ENCODE measurements around the gene PTPRZ1.

The PTPRZ1 gene

DNA sequence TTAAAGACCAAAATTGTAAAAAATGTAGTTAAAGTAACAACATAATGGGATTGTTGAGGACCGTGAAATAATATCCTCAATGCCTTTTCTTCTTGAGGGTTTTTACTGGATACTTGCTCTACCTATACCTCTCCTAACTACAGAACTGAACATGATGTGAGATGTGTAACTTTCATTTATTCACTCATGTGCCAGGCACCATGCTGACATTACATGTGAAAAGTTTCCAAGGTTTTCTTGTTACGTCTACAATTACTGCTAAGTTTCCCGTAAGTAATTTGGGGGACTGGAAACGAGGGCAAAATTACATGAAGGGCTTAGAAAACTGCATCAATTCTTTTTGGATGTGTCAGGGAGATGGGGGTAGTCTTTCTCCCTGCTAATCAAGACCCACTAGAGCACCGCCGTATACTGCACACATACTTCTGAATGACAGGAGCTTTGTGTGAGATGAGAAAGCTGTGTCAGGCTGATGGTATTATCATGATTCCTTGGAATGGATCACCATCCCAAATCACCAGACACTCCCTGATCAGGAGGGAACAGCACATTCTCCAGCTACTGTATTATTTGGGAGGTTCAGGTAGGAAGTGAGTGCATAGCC, 41.8 kb downstream of the PTPRZ1 start:
- TF ChIP-seq, protein P1, sequence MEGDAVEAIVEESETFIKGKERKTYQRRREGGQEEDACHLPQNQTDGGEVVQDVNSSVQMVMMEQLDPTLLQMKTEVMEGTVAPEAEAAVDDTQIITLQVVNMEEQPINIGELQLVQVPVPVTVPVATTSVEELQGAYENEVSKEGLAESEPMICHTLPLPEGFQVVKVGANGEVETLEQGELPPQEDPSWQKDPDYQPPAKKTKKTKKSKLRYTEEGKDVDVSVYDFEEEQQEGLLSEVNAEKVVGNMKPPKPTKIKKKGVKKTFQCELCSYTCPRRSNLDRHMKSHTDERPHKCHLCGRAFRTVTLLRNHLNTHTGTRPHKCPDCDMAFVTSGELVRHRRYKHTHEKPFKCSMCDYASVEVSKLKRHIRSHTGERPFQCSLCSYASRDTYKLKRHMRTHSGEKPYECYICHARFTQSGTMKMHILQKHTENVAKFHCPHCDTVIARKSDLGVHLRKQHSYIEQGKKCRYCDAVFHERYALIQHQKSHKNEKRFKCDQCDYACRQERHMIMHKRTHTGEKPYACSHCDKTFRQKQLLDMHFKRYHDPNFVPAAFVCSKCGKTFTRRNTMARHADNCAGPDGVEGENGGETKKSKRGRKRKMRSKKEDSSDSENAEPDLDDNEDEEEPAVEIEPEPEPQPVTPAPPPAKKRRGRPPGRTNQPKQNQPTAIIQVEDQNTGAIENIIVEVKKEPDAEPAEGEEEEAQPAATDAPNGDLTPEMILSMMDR (IDR thresholded peaks at IDR 0.05; ENCODE audit: low read depth, low read length) = no peak
- no peak overlapping the region for H3K4me3 ChIP-seq (ENCODE audit: low read depth, low read length)
- no peak overlapping the region for H3K27ac ChIP-seq
- no peaks in the 10 kb centered on the region for H3K9me3 ChIP-seq (ENCODE audit: severe bottlenecking)
- no peaks in the 10 kb centered on the region for H3K27me3 ChIP-seq (ENCODE audit: insufficient read depth, low read depth, severe bottlenecking)
- H3K36me3 ChIP-seq = no peaks in the 10 kb centered on the region
- no peak for DNase-seq

- no peaks in the 10 kb centered on the region for H3K9me3 ChIP-seq (ENCODE audit: severe bottlenecking)
- no peak overlapping the region for H3K27ac ChIP-seq
- no peaks in the 10 kb centered on the region for H3K27me3 ChIP-seq (ENCODE audit: insufficient read depth, low read depth, severe bottlenecking)
- no peak for DNase-seq
- no peak overlapping the region for H3K4me3 ChIP-seq (ENCODE audit: low read depth, low read length)
- TF ChIP-seq, protein P1 (IDR thresholded peaks at IDR 0.05; ENCODE audit: low read depth, low read length) = no peak
- no peaks in the 10 kb centered on the region for H3K36me3 ChIP-seq
Measured at GRCh38 chr7:121916211-121916610, 43.2 kb downstream of the PTPRZ1 start.

DNA sequence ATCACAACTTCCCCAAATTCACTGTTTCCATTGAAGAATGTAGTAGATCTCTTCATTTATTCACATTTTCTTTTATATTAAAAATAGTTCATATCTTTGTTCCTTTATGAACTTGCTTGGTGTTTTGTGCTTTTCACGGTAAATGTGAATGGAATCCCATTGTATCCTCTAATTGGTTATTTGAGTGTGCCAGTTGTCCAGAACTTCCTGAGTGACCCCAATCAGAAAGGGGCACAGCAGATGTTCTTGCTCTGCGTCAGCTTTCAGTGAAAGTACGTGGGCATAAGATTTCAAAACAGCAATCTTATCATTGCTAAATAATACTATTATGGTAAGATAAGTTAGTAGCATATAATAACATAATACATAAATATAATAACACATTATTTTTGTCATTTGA, 47.0 kb downstream of the PTPRZ1 start:
- Histone ChIP-seq H3K4me3 (ENCODE audit: low read depth, low read length) (no peak overlapping the region), H3K27me3 (ENCODE audit: insufficient read depth, low read depth, severe bottlenecking) (no peaks in the 10 kb centered on the region), H3K36me3 (no peaks in the 10 kb centered on the region), H3K9me3 (ENCODE audit: severe bottlenecking) (no peaks in the 10 kb centered on the region), H3K27ac (no peak overlapping the region)
- TF ChIP-seq, protein P1 (IDR thresholded peaks at IDR 0.05; ENCODE audit: low read depth, low read length) = no peak
- no peak for DNase-seq

- TF ChIP-seq, protein P1 (IDR thresholded peaks at IDR 0.05; ENCODE audit: low read depth, low read length) = no peak
- DNase-seq = no peak
- Histone ChIP-seq H3K36me3 (no peaks in the 10 kb centered on the region), H3K27ac (no peak overlapping the region), H3K9me3 (ENCODE audit: severe bottlenecking) (no peaks in the 10 kb centered on the region), H3K27me3 (ENCODE audit: insufficient read depth, low read depth, severe bottlenecking) (no peaks in the 10 kb centered on the region), H3K4me3 (ENCODE audit: low read depth, low read length) (no peak overlapping the region)
Measured at GRCh38 chr7:121924269-121925186, 51.6 kb downstream of the PTPRZ1 start.

- Histone ChIP-seq H3K9me3 (ENCODE audit: severe bottlenecking) (no peaks in the 10 kb centered on the region), H3K27ac (no peak overlapping the region), H3K27me3 (ENCODE audit: insufficient read depth, low read depth, severe bottlenecking) (no peaks in the 10 kb centered on the region), H3K4me3 (ENCODE audit: low read depth, low read length) (no peak overlapping the region), H3K36me3 (no peaks in the 10 kb centered on the region)
- TF ChIP-seq, protein P1 (IDR thresholded peaks at IDR 0.05; ENCODE audit: low read depth, low read length) = no peak
- DNase-seq = no peak
Measured at GRCh38 chr7:121931149-121931902, 58.4 kb downstream of the PTPRZ1 start.
